OCI-LY3 (cell line): ENCODE data around the gene PGAM5.

Source experiments
- H2AFZ ChIP-seq: fragments of 200-600, 300-600 bp; shearing (Covaris generic); 2 replicates; pipeline ENCODE4 v1.6.0; 2014; ENCODE audit warnings: antibody characterized with exemption, low read depth, low read length
- H3K27ac ChIP-seq: fragments of 200-600, 300-600 bp; sonication (generic); 2 replicates; pipeline ENCODE4 v1.5.1; 2014; ENCODE audit warnings: mild to moderate bottlenecking, low read length, moderate library complexity, mixed read lengths
- H3K27me3 ChIP-seq: fragments of 200-600, 300-600 bp; sonication (generic); 2 replicates; pipeline ENCODE4 v1.6.1; 2014; ENCODE audit warnings: low read depth, low read length, mixed read lengths
- H3K36me3 ChIP-seq: fragments of 200-600, 300-600 bp; sonication (generic); replicated peaks from 2 replicates; pipeline ENCODE3; 2014; ENCODE audit warnings: low read depth, low read length, mixed read lengths
- H3K4me1 ChIP-seq: fragments of 300-600, 200-600 bp; sonication (generic); 2 replicates; pipeline ENCODE4 v1.6.1; 2014; ENCODE audit warnings: low read length, mixed read lengths
- H3K4me2 ChIP-seq: fragments of 200-600, 300-600 bp; sonication (generic); 2 replicates; pipeline ENCODE4 v1.6.1; 2014; ENCODE audit warnings: low read length, mixed read lengths
- H3K4me3 ChIP-seq: fragments of 300-600, 200-600 bp; sonication (generic); 2 replicates; pipeline ENCODE4 v1.5.1; 2014; ENCODE audit warnings: antibody characterized with exemption, mild to moderate bottlenecking, low read length, moderate library complexity
- H3K79me2 ChIP-seq: fragments of 300-600, 200-600 bp; shearing (Covaris generic); 2 replicates; pipeline ENCODE4 v1.6.1; 2014; ENCODE audit warnings: mild to moderate bottlenecking, low read length, mixed read lengths
- H3K9ac ChIP-seq: fragments of 300-600, 200-600 bp; shearing (Covaris generic); 2 replicates; pipeline ENCODE4 v1.6.0; 2014; ENCODE audit warnings: mild to moderate bottlenecking, low read length, moderate library complexity
- H3K9me3 ChIP-seq: fragments of 200-600, 300-600 bp; shearing (Covaris generic); 2 replicates; pipeline ENCODE4 v1.6.1; 2014; ENCODE audit warnings: low read length, mixed read lengths; ENCODE audit not compliant: insufficient read depth
- H4K20me1 ChIP-seq: fragments of 200-600, 300-600 bp; sonication (generic); 2 replicates; pipeline ENCODE4 v1.6.1; 2016; ENCODE audit warnings: low read length, mixed read lengths; ENCODE audit not compliant: insufficient read depth
- EZH2phosphoT487 ChIP-seq: fragments of 200-600 bp; shearing (Covaris generic); IDR thresholded peaks from 2 replicates; pipeline ENCODE4 v1.6.1; 2018; ENCODE audit warnings: antibody characterized with exemption, mixed run types, low read depth
- TF ChIP-seq, protein P1 (sequence below): fragments of 200-600, 300-600 bp; sonication (generic); IDR thresholded peaks from 2 replicates; pipeline ENCODE4 v1.5.1; 2014; ENCODE audit warnings: antibody characterized with exemption, low read length, low read depth

The PGAM5 gene

DNA sequence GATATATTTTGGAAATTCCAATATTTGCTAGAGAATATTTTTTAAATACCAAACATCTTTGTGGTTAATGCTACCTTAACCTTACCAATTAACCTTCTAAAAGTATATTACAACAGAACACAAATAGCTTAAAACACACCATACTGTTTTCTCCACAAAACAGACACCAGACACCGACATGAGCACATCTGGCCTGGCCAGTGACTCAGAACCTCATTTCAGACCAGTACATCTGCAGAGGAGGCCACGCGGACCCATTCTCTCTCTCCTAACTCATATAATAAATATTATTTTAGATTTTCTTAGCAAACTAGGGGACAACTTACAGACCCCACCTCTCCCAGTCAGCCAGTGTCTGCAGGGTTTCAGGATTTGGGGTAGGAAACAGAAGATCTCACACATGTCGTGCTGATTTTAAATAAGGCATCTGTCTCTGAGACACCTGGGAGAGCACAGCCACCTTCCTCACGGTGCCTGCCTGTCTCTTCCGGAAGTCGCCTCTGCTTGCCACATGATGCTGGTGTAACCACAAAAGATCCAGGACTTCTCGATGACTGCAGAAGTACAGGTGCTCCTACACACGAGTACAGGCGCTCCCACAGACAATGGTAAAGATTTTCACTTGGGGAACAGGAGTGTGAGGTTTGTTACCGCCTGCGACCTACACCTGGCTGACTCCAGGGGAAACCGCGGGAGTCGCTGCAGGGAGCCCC lies 60.6 kb downstream of the PGAM5 start:
- Histone ChIP-seq H3K36me3 (peaks cover 4% of the 10 kb centered on the region), H3K27me3 (no peaks in the 10 kb centered on the region), H2AFZ (no peak overlapping the region), H3K4me1 (peaks cover 30% of the 10 kb centered on the region), H3K79me2 (no peaks in the 10 kb centered on the region), H4K20me1 (no peaks in the 10 kb centered on the region), H3K27ac (peak overlapping the region; percentile 85), H3K9ac (no peak overlapping the region), H3K9me3 (no peaks in the 10 kb centered on the region; the same call in 1 of the 2 replicates), H3K4me2 (peak overlapping the region; percentile 24), H3K4me3 (no peak overlapping the region)
- no peak for TF ChIP-seq EZH2phosphoT487
- TF ChIP-seq, protein P1, sequence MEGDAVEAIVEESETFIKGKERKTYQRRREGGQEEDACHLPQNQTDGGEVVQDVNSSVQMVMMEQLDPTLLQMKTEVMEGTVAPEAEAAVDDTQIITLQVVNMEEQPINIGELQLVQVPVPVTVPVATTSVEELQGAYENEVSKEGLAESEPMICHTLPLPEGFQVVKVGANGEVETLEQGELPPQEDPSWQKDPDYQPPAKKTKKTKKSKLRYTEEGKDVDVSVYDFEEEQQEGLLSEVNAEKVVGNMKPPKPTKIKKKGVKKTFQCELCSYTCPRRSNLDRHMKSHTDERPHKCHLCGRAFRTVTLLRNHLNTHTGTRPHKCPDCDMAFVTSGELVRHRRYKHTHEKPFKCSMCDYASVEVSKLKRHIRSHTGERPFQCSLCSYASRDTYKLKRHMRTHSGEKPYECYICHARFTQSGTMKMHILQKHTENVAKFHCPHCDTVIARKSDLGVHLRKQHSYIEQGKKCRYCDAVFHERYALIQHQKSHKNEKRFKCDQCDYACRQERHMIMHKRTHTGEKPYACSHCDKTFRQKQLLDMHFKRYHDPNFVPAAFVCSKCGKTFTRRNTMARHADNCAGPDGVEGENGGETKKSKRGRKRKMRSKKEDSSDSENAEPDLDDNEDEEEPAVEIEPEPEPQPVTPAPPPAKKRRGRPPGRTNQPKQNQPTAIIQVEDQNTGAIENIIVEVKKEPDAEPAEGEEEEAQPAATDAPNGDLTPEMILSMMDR, result no peak
